ENCODE results near the gene PLEKHG1. TPM values are rescaled to one million over a fixed set of nuclear protein-coding genes. Genes with fewer than 3 reads are reported as not detected.

The PLEKHG1 gene
- total and polyA plus RNA-seq, 2 experiments from 2014 or later: 0.89 to 2.5 TPM

GRCh38 chr6:150573041-150573681 lies 26.5 kb upstream of the PLEKHG1 start:
- H3K4me3 Mint-ChIP-seq: no peak overlapping the region

GRCh38 chr6:150575836-150576235 lies 23.8 kb upstream of the PLEKHG1 start:
- Mint-ChIP-seq H3K36me3 (ENCODE audit: low read depth) (no peaks in the 10 kb centered on the region), H3K4me3 (no peak overlapping the region), H3K27ac (no peak overlapping the region), H3K27me3 (ENCODE audit: insufficient read depth, low read depth, poor library complexity) (no peaks in the 10 kb centered on the region), H3K9me3 (no peaks in the 10 kb centered on the region), H3K4me1 (peaks cover 4% of the 10 kb centered on the region)
- no peak overlapping the region for H3K27ac ChIP-seq (ENCODE audit: low read depth)
- H3K27me3 ChIP-seq (ENCODE audit: insufficient read depth): no peaks in the 10 kb centered on the region
- H3K4me1 ChIP-seq (ENCODE audit: insufficient read depth): no peaks in the 10 kb centered on the region
- no peaks in the 10 kb centered on the region for H3K79me2 ChIP-seq (replicated peaks; ENCODE audit: insufficient read depth)
- H4K20me1 ChIP-seq (replicated peaks; ENCODE audit: insufficient read depth): no peaks in the 10 kb centered on the region
- H2AFZ ChIP-seq: no peak overlapping the region
- no peaks in the 10 kb centered on the region for H3K9me2 ChIP-seq (ENCODE audit: insufficient read depth)
- no peak overlapping the region for H3K4me2 ChIP-seq
- ATAC-seq (no peak), DNase-seq (ENCODE audit: low spot score) (no peak)
- H3K4me3 ChIP-seq: no peak overlapping the region
- no peaks in the 10 kb centered on the region for H3K36me3 ChIP-seq (ENCODE audit: insufficient read depth)
- no peak for TF ChIP-seq ZNF462 (CRISPR knock-in tag; IDR thresholded peaks at IDR 0.05)
- H3F3A ChIP-seq (replicated peaks; ENCODE audit: low read depth): no peaks in the 10 kb centered on the region

More at GRCh38 chr6:150573041-150573681, 26.5 kb upstream of the PLEKHG1 start:
- no peaks in the 10 kb centered on the region for H3K79me2 ChIP-seq (replicated peaks; ENCODE audit: insufficient read depth)
- Mint-ChIP-seq H3K27ac (no peak overlapping the region), H3K4me1 (peaks cover 4% of the 10 kb centered on the region), H3K36me3 (ENCODE audit: low read depth) (no peaks in the 10 kb centered on the region), H3K9me3 (no peaks in the 10 kb centered on the region; the same call in 2 of the 3 replicates), H3K27me3 (ENCODE audit: insufficient read depth, low read depth, poor library complexity) (no peaks in the 10 kb centered on the region)
- peak overlapping the region; percentile 78; the same call in 1 of the 2 replicates for H2AFZ ChIP-seq
- ATAC-seq: peak; percentile 71
- no peaks in the 10 kb centered on the region for H3K36me3 ChIP-seq (ENCODE audit: insufficient read depth)
- no peaks in the 10 kb centered on the region for H3K9me2 ChIP-seq (ENCODE audit: insufficient read depth)
- DNase-seq (ENCODE audit: low spot score): peak; percentile 24
- no peaks in the 10 kb centered on the region for H3K27me3 ChIP-seq (ENCODE audit: insufficient read depth)
- no peak overlapping the region for H3K27ac ChIP-seq (ENCODE audit: low read depth)
- TF ChIP-seq EZH2phosphoT487 (IDR thresholded peaks at IDR 0.05; ENCODE audit: unreplicated experiment) (no peak), JUNB (IDR thresholded peaks at IDR 0.05; ENCODE audit: unreplicated experiment) (no peak)
- no peak overlapping the region for H3K4me2 ChIP-seq
- H3K4me3 ChIP-seq: no peak overlapping the region
- no peaks in the 10 kb centered on the region for H4K20me1 ChIP-seq (replicated peaks; ENCODE audit: insufficient read depth)
- H3K4me1 ChIP-seq (ENCODE audit: insufficient read depth): no peaks in the 10 kb centered on the region
- H3F3A ChIP-seq (replicated peaks; ENCODE audit: low read depth): no peaks in the 10 kb centered on the region
